NCI-H524 treated with DMSO at 0.1 percent for 48 hours (cell line): ENCODE measurements around the gene MINDY4.

Experiments
- DNase-seq: peaks from one replicate; lab custom pipeline; 2025; lab: John Stamatoyannopoulos, UW

The MINDY4 gene

DNA sequence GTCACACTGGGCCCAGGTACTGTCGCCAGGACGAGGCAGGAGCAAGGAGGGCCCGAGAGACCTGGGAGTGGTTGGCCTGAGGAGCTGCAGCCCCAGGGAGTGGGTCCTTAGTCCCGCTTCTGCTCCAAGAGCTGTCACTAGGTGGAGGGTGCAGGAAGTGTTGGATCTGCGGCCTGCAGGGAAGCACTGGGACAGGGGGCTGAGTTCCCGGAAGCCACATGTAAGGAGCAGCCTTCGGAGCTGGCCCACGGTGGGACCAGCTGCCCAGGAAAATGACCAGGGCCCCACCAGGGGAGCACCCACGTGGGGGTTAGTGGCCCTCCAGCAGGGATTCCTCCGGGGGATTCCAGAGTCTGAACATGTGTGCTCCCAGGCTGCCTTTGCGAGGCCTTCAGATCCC is 131.2 kb downstream of the MINDY4 start:
- DNase-seq: no peak

DNA sequence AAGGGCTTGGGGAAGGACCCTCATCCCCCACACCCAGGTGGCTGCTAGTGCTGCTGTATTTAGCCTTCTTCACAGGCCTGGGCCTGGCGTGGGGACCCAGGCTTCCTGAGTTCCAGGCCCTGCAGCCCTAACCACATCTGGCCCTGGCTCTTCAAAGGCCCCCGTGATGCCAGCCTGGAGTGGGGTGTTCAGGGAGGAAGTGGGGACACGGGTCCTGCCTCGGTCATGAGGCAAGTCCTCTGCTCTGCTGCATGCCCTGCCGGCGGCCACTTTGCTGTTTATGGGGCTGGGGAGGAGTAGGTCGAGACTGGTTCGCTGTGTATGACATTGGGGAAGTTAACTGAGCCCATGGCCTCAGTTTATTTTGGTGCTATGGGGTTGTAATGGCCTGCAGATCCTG is 131.9 kb downstream of the MINDY4 start:
- no peak for DNase-seq

DNA sequence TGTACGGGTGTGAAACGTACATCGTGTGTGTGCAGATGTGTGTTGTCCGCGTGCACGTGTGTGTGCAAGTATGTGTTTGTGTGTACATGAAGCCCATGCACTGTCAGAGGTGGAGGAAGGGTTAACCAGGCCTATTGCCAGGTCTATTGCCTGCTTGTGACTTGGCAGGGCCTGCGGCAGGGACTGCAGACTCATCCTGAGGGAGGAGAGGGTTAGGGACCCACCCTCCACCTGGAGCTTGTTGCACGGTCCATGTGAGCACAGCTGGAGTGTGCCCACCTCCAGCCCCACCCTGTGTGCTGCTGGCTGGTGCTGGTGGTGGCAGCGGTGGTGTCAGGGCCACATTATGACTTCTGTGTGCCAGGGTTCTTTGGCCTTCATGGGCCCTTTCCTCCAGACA is 133.3 kb downstream of the MINDY4 start:
- no peak for DNase-seq

DNA sequence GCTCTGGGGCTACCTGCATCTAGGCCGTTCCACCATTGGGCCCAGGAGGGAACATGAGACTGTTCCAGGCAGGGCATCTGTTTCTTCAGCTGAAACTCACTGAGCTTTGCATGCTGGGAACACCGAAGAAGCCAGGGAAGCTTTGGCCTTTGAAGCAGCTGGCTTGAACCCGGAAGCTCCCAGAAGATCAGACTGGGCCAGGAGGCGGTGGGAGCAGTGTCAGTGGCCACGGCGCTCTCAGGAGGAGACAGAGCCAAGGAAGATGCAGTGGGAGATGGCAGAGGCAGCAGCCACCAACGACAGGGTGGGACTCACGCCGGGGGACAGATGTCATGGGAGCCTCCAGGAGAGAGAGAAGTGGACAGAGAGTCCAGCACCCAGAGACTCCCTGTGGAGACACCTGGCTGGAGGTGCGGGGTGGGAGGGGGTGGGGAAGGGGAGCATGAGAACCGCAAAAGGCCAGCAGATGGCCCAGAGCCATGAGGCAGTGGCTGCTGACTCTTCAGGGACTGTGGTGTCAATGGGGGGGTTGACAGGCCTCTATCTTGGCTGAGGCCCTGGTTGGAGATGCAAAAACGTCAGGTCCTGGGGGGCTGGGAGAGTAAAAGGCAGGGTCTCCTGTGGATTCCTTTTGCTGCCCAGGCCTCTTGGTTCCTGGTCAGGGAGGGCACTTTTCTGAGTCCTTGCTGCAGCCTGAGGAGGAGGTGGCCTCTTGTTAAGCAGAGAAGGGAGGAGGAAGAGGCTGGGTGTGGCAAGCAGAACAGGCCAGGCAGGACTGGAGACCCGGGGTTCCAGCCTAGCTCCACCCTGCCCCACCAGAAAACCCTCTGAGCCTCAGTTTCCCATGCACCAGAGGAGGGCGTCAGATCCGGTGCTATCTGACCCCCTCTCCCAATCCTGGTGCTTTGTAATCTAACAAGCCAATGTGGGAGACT is 134.1 kb downstream of the MINDY4 start:
- DNase-seq: no peak

DNA sequence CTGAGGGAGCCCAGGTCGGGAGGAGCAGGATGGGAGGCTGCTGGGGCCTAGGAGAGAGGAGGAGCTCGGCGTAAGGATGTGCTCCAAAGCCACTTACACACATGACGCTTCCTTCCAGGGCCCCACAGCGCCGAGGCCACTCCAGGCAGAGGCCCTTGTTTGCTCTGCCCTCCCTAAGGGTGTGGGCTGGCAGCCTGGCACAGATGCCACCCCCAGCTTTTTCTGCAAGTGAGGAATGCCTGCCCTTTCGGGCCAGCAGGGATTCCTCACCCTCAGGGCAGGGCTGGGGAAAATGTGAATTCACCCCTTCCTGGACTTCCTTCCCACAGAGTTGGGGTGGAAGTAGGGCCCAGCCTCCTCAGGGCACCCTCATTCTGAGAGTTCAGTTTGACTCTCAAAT is 134.8 kb downstream of the MINDY4 start:
- DNase-seq: no peak

DNA sequence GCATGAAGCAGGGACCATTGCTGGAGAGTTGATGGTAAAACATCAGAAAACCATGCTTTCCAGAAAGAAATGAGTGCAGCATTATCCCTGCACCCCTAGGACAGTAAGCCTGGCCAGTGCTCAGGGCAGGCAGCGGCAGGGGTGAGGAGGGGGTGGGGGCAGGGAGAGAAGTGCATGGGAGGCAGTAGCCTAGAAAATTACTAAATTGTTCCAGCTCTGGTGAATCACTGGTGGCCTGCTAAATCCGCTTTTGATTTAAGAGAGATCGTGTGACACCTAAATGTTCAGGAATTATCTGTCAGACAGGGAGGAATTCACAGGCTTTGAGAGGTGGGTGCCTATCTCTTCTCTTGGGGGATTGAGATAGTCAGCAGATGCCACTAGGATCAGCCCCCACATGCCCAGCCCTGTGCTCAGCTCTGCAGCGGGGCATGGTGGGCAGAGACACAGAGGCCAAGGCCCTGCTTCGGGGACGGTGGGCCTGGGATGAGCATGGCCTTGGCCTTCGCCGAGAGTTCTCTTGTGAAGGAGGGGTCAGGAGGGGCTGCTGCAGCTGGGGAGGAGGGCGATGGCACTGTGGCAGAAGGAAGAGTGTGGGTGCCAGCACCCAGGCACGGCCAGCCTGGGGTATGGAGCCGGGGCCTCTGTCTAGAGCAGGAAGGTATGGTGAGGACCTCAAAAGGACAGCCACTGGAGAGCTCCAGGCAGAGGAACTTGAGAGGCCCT is 135.5 kb downstream of the MINDY4 start:
- no peak for DNase-seq

DNA sequence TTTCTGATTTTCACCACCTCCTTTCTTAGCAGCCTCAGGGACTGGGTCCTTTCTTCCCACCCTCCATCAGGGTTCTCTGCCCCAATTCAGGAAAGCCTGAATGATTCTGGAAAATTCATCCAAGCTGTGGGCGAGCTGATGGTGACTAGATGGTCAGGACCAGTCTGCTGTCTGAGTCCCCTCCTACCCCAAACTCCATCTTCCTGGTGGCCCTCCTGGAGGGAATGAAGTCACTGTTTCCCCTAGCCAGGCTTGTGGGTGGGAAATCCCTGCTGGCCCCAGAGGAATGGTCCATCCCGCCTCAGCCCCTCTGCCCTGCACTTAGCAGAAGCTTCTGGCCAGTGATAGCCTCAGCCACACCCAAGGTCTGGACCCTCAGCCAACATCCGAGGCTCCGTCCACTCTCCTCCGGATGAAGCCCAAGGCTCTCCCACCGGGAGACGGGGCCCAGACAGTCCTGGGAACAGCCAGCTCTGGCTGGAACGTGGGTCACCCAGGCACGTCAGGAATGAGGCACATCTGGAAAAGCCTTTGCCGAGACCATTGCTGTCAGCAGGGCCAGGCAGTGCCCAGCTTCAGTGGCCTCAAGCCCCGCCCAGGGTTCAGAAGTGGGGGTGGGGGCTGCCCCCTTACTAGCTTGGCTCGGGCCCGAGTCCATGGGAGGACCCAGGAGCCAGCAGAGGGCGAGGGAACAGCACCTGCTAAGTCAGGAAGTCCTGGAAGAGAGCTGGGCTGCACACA is 136.5 kb downstream of the MINDY4 start:
- no peak for DNase-seq

DNA sequence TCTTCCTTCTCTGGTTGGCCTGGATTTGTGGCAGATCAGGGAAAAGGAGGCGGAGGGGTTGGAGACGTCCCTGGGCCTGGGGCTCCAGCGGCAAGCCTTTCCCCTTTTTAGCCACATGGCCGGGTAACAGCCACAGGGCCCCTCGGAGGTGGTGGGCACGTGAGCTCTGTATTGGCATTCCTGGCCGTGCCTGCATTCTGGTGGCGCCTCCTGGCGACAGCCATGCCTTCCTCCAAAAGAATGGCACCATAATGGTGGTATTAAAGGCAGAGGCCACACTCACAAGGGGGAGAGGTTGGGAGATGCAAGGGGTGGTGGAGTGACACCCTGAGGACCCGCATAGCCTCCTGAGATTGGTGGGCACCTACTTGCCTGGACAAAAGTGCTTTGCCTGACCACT is 137.5 kb downstream of the MINDY4 start:
- no peak for DNase-seq

DNA sequence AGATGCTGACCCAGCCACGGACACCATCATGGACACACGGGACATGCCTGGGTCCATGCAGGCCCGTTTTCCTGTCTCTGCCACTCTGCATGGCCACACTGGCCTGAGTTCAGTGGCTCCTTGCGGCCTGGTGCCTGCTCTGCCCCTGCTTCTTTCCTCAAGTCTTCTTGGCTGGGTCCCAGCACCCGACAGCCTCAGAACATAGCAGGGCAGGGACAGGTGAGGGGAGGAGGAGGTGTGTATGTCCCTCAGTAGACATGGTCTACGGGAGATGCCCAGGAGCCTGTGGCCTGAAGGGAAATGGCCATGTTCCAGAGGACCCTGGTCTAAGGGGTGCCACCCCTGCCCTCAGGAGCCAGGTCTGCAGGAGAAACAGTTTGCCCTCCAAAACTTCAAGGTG is 138.2 kb downstream of the MINDY4 start:
- DNase-seq: no peak

DNA sequence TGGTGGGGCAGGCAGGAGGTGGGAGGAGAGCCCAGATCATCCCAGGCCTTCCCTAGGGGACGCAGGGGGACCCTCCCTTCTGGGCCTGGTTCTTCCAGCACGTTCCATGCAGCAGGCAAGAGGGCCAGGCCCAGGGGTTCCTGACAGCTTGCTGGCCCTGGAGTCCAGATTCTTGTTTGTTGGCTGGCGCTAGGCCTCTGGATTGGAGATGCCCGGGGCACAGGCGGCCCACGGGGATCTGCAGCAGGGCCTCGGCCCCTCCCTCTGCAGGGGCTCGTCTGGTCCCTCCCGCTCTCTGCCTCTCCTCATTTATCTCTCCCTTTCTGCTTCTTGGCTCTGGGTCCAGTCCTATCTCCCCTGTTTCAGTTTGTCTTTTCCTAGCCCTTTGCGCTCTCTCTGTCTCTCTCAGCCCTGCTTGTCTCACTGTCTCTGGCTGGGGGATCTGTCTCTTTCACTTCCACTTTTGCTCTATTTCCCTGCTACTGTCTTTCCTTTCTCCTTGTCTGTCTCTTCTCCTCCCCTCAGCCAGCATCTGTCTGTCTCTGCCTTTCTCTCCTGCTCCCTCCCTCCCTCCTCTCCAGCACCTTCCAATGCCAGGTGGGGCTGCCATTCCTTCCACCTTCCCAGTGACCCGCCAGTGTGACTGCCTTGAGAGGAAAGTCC is 139.3 kb downstream of the MINDY4 start:
- DNase-seq: no peak

DNA sequence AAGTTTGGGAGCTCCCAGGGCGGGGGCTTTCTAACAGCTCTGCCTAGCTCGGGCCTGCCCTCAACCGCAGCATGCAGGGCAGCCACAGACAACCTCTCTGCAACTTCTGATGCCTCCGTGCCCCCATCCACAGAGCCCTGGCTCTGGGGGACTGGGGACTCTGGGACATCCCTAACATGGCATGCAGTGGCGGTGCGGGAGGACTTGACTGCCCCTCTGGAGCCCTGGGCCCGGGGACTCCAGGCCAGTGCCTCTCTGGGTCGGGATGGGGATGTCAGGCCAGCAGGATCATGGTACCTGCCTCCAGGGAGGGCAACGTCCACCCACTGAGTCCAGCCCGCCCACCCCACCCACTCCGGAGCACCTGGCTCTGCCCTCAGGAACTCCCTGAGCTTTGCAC is 139.9 kb downstream of the MINDY4 start:
- no peak for DNase-seq

DNA sequence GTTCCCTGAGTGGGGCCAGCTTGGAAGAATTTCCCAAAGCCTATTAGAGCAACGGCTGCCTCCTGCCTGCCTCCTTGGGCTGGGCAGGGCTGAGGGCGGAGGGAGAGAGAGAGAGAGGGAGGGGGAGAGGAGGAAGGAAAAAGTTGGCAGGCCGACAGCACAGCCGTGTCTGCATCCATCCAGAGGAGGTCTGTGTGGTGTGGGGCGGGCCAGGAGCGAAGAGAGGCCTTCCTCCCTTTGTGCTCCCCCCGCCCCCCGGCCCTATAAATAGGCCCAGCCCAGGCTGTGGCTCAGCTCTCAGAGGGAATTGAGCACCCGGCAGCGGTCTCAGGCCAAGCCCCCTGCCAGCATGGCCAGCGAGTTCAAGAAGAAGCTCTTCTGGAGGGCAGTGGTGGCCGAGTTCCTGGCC is 140.3 kb downstream of the MINDY4 start, which contains the start of gene AQP1:
Gene AQP1, plus strand, starts transcription at position 293 of the 409 bp plus-strand sequence. Its CDS starts 57 bp downstream, at position 350.
- no peak for DNase-seq

DNA sequence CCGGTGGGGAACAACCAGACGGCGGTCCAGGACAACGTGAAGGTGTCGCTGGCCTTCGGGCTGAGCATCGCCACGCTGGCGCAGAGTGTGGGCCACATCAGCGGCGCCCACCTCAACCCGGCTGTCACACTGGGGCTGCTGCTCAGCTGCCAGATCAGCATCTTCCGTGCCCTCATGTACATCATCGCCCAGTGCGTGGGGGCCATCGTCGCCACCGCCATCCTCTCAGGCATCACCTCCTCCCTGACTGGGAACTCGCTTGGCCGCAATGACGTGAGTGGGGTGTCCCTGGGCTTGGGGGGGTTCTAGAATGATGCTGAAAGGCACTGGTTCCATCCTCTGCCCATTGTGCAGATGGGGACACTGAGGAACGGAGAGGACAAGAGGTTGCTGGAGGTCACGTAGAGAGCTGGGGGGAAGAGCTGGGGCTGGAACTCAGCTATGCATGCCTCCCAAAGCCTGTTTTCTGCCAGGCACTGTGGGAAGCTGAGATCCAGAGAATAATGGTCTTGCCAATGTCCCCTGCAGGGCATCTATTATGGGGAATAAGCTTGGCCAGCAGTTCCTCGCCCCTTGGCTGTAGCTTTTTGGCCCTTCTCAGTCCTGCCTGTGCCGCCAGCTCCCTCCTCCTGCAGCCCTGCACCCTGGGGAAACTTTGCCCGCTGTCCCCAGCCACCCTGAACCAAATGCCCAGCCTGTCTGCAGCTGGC is 141.0 kb downstream of the MINDY4 start:
- no peak for DNase-seq

DNA sequence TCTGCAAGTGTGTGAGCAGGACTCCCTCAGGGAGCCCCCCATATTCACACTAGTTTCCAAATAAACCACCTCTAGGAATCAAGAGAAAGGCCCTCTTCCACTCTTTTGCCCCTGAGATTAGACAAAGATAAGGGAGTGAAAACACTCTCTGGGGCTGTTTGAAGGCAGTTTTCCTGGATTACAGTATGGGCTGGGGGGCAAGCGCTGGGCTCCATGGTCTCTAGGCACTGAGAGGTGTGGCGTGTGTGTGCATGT is 141.4 kb downstream of the MINDY4 start:
- no peak for DNase-seq

DNA sequence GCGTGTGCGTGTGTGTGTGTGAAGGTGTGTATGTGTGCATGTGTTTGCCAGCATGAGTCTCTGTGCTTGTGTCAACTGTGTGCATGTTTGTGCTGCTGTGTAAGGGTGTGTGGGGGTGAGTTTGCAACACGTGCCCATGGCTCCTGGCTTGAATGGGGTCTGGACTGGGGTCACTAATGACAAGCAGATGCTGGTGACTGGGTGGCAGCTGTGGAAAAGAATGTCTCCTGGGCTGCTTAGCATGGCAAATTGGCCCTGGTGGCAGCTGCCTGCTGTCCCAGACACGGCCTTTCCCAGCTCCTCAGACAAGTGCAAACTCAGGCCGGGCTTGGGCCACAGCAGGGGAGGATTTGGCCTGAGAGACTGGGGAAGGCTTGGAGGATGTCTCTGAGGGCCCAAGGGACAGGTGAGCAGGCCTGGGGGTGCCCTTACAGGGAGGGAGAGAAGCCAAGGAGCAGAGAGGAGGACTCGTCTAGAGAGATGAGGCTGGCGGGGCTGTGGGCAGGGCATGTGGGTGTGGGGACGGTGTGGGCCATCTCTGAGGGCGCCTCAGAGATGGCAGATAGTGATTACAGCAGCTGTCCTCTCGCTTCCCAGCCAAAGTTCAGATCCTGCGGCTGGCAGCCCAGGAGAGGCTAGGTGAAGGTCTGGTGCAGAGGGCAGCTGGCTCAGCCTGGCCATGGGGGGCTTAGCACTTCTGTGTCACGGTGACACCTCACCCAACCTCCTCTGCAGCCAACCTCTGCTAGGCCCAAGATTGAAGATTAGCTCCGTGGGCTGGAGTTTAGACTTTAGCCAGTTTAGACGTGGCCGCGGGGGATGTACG is 142.0 kb downstream of the MINDY4 start:
- DNase-seq: no peak

DNA sequence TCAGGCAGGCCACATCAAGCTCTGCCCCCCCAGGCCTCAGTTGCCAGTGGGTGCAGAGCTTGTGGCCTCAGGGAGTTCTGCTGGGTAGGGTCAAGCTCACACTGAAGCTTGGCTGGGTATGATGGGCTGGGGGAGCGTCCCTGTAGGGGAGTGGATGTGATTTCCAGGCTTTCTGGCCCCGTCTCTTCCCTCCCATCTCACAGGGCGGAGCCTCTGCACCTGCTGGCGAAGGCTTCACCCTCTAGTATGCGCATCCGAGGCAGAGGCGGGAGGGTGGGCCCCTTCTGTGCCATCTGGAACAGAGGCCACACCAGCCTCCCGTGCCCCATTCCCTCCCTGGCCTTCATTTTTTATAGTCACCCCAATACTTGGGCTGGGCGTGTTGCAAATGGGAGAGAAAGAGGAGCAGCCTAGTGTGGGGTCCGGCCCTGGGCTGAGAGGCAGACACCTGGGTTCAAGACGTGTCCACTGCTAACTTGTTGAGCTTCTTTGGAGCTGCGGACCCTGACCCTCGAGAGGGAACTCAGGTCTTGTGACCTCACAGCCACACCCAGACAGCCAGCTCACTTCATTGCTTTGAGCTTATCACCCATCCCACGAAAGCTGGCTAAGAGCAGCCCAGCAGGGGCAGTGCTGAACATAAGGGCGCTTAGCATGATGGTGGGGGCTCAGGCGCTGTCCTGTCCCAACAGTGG is 142.8 kb downstream of the MINDY4 start:
- no peak for DNase-seq

DNA sequence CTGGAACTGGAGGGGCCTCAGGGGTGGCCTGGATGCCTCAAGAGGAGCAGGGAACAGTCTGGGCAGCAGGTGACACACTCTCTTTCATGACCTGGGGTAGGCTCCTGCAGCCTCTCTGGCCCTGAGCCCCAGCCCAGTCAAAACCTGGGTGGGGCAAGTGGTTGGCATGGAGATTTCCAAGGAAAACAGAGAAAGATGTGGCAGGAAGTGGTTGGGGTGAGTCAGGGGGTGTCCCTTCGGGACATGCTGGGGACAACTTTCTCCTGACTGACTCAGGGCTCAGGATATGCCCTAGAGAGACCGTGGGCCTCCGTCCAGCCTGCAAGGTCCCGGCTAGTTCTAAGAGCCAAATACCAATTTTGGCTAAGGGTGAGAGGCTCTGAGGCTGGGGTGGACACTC is 143.4 kb downstream of the MINDY4 start:
- no peak for DNase-seq

DNA sequence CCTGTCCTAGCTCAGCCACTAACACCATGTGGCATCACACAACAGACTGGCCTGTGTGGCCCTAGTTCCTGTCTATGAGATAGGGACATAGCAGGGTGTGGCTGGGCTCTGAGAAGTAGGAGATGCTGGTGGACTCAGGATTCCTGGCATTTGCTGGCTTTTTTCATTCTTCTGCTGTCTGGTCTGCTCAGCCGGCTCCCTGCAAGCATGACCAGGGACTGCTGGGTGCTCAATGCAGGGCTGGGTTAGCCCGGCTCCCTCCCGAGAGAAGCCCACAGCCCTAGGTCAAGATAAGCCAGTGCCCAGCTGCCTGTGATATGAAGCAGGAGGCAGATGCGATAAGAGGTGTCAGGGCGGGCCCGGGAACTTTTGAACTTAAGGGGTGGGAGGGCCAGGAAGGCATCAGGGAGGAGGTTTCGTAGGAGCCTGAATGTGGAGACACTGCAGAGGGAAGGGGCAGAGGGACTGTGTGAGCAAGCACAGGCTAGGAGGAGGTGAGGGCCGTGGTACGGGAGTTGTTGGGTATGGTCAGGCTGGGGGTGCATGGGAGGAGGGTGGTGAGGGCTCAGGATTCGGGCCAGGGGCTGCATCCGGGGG is 143.9 kb downstream of the MINDY4 start:
- no peak for DNase-seq

DNA sequence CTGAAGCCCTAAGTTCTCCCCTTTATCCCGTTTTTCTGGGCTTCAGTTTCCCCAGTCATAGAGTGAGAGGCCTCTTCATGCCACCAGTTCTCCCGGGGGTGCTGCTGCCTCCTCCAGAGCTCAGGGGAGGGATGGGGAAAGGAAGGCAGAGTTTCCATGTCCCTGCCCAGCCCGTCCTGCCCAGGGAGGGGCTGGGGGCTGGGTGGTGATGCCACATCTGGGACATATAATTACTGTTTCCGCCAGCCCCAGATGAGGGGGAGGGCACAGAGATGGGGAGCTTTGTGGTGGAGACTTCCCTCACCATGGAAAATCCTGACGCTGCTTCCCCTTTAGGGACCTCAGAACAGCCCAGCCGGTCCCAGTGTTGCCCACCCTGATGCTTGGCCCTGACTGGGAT is 144.5 kb downstream of the MINDY4 start:
- DNase-seq: no peak

DNA sequence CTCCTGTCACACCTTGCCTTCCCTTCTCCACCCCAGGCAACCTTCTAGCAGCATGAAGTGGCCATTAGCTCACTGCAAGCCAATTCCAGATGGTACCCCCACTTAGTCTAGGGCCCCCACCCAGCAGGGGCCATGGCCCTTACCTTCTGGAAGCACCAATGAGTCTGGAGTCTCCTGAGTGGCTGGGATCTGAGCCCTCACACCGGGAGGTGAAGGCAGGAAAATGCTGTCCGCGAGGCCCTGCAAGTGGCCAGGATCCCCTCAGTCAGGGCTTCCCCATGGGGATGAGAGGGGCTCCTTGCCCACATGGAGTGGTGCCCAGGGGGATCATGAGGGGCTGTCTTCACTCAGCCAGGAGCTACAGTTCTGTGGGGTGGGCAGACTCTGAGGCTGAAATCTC is 145.0 kb downstream of the MINDY4 start:
- DNase-seq: no peak
